Fibroblast of pulmonary artery (primary cell): Measurements from ENCODE around the gene PYHIN1.

Experiments
- DNase-seq: peaks from one replicate; pipeline ENCODE4 v3.0.0-alpha.2; 2010; ENCODE audit warnings: low read depth
- H3K4me3 ChIP-seq: replicated peaks from 2 replicates; pipeline ENCODE4 v1.5.1; 2011; ENCODE audit warnings: low read depth, mild to moderate bottlenecking, control low read depth, low read length, moderate library complexity
- TF ChIP-seq, protein P1 (sequence below): IDR thresholded peaks from 2 replicates; pipeline ENCODE4 v1.5.1; 2011; ENCODE audit warnings: mild to moderate bottlenecking, control low read depth, low read length, inconsistent platforms; ENCODE audit errors: missing control alignments

Gene PYHIN1

DNA sequence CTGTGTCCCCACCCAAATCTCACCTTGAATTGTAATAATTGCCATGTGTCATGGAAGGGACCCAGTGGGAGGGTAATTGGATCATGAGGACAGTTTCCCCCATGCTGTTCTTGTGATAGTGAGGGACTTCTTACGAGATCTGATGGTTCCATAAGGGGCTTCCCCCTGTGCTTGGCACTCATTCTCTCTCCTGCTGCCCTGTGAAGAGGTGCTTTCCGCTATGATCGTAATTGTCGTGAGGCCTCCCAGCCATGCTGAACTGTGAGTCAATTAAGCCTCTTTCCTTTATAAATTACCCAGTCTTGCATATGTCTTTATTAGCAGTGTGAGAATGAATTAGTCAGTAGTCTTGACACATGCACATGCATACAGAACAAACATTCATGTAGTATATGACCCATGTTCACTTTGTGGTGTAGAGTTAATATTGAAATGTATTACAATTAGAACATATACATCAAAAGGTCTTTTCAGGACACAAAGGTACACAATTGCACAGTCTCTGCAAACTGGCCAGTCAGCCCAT is 61.5 kb downstream of the PYHIN1 start:
- no peak for DNase-seq
- H3K4me3 ChIP-seq = no peak overlapping the region
- TF ChIP-seq, protein P1, sequence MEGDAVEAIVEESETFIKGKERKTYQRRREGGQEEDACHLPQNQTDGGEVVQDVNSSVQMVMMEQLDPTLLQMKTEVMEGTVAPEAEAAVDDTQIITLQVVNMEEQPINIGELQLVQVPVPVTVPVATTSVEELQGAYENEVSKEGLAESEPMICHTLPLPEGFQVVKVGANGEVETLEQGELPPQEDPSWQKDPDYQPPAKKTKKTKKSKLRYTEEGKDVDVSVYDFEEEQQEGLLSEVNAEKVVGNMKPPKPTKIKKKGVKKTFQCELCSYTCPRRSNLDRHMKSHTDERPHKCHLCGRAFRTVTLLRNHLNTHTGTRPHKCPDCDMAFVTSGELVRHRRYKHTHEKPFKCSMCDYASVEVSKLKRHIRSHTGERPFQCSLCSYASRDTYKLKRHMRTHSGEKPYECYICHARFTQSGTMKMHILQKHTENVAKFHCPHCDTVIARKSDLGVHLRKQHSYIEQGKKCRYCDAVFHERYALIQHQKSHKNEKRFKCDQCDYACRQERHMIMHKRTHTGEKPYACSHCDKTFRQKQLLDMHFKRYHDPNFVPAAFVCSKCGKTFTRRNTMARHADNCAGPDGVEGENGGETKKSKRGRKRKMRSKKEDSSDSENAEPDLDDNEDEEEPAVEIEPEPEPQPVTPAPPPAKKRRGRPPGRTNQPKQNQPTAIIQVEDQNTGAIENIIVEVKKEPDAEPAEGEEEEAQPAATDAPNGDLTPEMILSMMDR = no peak

DNA sequence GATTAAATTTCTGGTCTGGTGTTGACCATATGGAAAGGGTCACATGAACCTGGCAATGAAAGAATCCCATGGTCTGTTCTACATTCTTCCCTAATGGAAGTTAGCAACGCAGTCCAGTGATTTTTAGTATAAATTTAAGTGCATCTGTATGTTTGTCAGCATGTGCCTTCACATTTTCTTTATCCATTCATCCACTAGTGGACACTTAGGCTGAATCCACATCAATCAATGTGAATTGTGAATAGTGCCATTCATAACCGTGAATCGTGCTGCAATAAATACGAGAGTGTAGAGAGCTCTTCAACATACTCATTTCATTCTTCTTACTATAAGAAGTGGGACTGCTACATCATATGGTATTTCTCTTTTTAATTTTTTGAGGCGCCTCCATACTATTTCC is 65.6 kb downstream of the PYHIN1 start:
- H3K4me3 ChIP-seq = no peak overlapping the region
- TF ChIP-seq, protein P1 = no peak
- DNase-seq = no peak

GRCh38 chr1:158998037-158998780 is 66.9 kb downstream of the PYHIN1 start:
- TF ChIP-seq, protein P1 = no peak
- H3K4me3 ChIP-seq = no peak overlapping the region
- no peak for DNase-seq

DNA sequence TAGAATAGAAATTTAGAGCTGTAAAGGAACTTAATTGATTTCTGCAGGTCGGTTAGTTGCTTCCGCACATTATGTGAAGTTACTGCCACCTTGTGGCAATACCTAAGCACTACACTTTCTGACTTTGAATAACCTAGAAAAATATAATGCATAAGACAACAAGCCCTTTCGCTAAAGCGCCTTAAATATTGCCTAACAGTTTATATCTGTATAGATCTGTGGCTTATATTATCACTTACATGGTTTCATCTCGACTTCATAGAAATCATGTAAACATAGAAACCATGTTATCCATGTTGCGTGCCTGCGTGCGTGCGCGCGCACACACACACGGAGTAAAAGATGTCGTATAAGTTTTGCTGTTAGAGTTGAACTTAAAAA is 67.4 kb downstream of the PYHIN1 start:
- DNase-seq = peak; percentile 76
- peak overlapping the region; percentile 64 for H3K4me3 ChIP-seq
- TF ChIP-seq, protein P1 = peak; percentile 83

- peak overlapping the region; percentile 64 for H3K4me3 ChIP-seq
- TF ChIP-seq, protein P1 = no peak
- peak; percentile 99 for DNase-seq
These were observed 68.1 kb downstream of the PYHIN1 start for GRCh38 chr1:158999316-159000069.

DNA sequence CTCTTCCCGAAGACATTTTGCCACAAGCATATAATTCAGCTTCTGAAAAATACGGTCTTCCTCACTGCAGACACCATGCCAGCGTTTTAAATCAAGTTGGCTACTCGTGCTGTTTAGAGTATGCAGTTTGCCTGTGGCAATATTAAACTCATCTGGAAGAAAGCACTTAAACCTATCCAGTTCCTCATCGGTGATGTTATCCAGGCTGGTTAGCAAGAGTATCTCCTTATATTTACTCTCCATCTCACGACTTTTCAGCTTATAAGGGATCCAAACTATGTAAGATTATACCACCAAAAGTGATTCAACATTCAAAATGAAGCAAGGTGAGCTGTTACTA is 68.7 kb downstream of the PYHIN1 start:
- no peak for DNase-seq
- H3K4me3 ChIP-seq = peak overlapping the region; percentile 64
- TF ChIP-seq, protein P1 = no peak

GRCh38 chr1:159000625-159001024 is 69.3 kb downstream of the PYHIN1 start:
- TF ChIP-seq, protein P1 = no peak
- peak; percentile 96 for DNase-seq
- peak overlapping the region; percentile 64 for H3K4me3 ChIP-seq
